Measurements from ENCODE around the gene TAOK2. TPM values are rescaled to one million over a fixed set of nuclear protein-coding genes. Genes with fewer than 3 reads are reported as not detected.
"Not testable (repeated sequence)": the region's sequence is repeated elsewhere in the genome, so short reads cannot be mapped to it uniquely, and the experiment has no call there.

Gene TAOK2
- 10 to 100 TPM; 48.9 to 49.8 TPM for total RNA-seq

GRCh38 chr16:29973384-29974246 lies at the start of gene TAOK2:
TSS of gene TAOK2 (plus strand) at chr16:29973868. CDS start at chr16:29977773, 3,905 bp downstream.
- peaks cover 40% of the 10 kb centered on the region for H3K4me1 Mint-ChIP-seq (ENCODE audit: low read depth)
- ChIA-PET CTCF (interaction anchor here (0.8 to 5.9 kb wide), 14 partner anchors 8 to 273 kb away, joined by 3 to 41 read pairs (median 4); partner anchors contain the start of genes CDIPT, HIRIP3, INO80E and MVP), POLR2A (interaction anchor here (0.8 to 5.4 kb wide), 9 partner anchors 12 to 109 kb away, joined by 3 to 48 read pairs (median 5); partner anchors contain the start of genes ALDOA, HIRIP3, INO80E and KCTD13)
- peak; percentile 98 for DNase-seq
- peak; percentile 99 for ATAC-seq
- no peaks in the 10 kb centered on the region for H3K27me3 Mint-ChIP-seq (ENCODE audit: low read depth)
- H3K9me3 Mint-ChIP-seq (ENCODE audit: insufficient read depth), result peaks cover 8% of the 10 kb centered on the region
- H3K36me3 Mint-ChIP-seq (ENCODE audit: low read depth), result peaks cover 29% of the 10 kb centered on the region
- H3K4me3 Mint-ChIP-seq, result peak within 1 kb of the TSS; percentile 85
- peak within 1 kb of the TSS; percentile 92 for H3K27ac Mint-ChIP-seq

- ATAC-seq, result no peak
- Mint-ChIP-seq H3K36me3 (ENCODE audit: low read depth) (peaks cover 22% of the 10 kb centered on the region), H3K4me3 (peak overlapping the region; percentile 85), H3K27me3 (ENCODE audit: low read depth) (peaks cover 2% of the 10 kb centered on the region), H3K9me3 (ENCODE audit: insufficient read depth) (no peaks in the 10 kb centered on the region), H3K4me1 (ENCODE audit: low read depth) (peaks cover 29% of the 10 kb centered on the region), H3K27ac (peak overlapping the region; percentile 79)
- CTCF ChIA-PET, result interaction anchor here (1.2 to 2.9 kb wide), 5 partner anchors 37 to 224 kb away, joined by 4 to 16 read pairs (median 5); partner anchors contain the start of gene TMEM219
- POLR2A ChIA-PET, result interaction anchor here (0.8 to 2.6 kb wide), 8 partner anchors 9 to 69 kb away, joined by 3 to 15 read pairs (median 7); partner anchors contain the start of genes ASPHD1, HIRIP3, INO80E and TAOK2
- DNase-seq, result no peak
Observed at GRCh38 chr16:29925105-29925756, 48.4 kb upstream of the TAOK2 start.

- no peaks in the 10 kb centered on the region for H3K9me3 Mint-ChIP-seq (ENCODE audit: insufficient read depth)
- CTCF ChIA-PET, result interaction anchor here (0.9 to 2.9 kb wide), 7 partner anchors 24 to 225 kb away, joined by 3 to 16 read pairs (median 5); partner anchors contain the start of genes PAGR1 and TMEM219
- peaks cover 29% of the 10 kb centered on the region for H3K4me1 Mint-ChIP-seq (ENCODE audit: low read depth)
- H3K36me3 Mint-ChIP-seq (ENCODE audit: low read depth), result peaks cover 14% of the 10 kb centered on the region
- peak; percentile 94 for ATAC-seq
- peaks cover 2% of the 10 kb centered on the region for H3K27me3 Mint-ChIP-seq (ENCODE audit: low read depth)
- POLR2A ChIA-PET, result interaction anchor here (0.8 to 2.6 kb wide), 14 partner anchors 9 to 109 kb away, joined by 3 to 15 read pairs (median 4); partner anchors contain the start of genes ASPHD1, HIRIP3, INO80E and MVP
- H3K4me3 Mint-ChIP-seq, result peak within 1 kb of the TSS; percentile 85
- peak; percentile 88 for DNase-seq
- peak within 1 kb of the TSS; percentile 93 for H3K27ac Mint-ChIP-seq
Observed at GRCh38 chr16:29925781-29926710, 47.6 kb upstream of the TAOK2 start, which contains the start of gene KCTD13. TSS of gene KCTD13 (minus strand) at chr16:29926226. CDS start at chr16:29926033, 193 bp downstream.

GRCh38 chr16:29926711-29927052 lies 47.0 kb upstream of the TAOK2 start:
- ATAC-seq, result no peak
- no peak for DNase-seq
- Mint-ChIP-seq H3K9me3 (ENCODE audit: insufficient read depth) (no peaks in the 10 kb centered on the region), H3K4me1 (ENCODE audit: low read depth) (peaks cover 29% of the 10 kb centered on the region), H3K27me3 (ENCODE audit: low read depth) (peaks cover 3% of the 10 kb centered on the region), H3K36me3 (ENCODE audit: low read depth) (peaks cover 11% of the 10 kb centered on the region), H3K4me3 (peak overlapping the region; percentile 85), H3K27ac (peak overlapping the region; percentile 93)
- ChIA-PET POLR2A (interaction anchor here (0.8 to 2.6 kb wide), 10 partner anchors 9 to 110 kb away, joined by 3 to 15 read pairs (median 4); partner anchors contain the start of genes HIRIP3, INO80E, MVP and TAOK2), CTCF (interaction anchor here (0.9 to 2.9 kb wide), 7 partner anchors 25 to 225 kb away, joined by 3 to 16 read pairs (median 5); partner anchors contain the start of genes PAGR1 and TMEM219)

GRCh38 chr16:29927070-29927905 lies 46.4 kb upstream of the TAOK2 start:
- H3K4me3 Mint-ChIP-seq, result peak overlapping the region; percentile 85
- peaks cover 10% of the 10 kb centered on the region for H3K36me3 Mint-ChIP-seq (ENCODE audit: low read depth)
- no peaks in the 10 kb centered on the region for H3K9me3 Mint-ChIP-seq (ENCODE audit: insufficient read depth)
- ChIA-PET CTCF (interaction anchor here (0.9 to 2.9 kb wide), 7 partner anchors 28 to 236 kb away, joined by 3 to 16 read pairs (median 4); partner anchors contain the start of genes PAGR1 and TMEM219), POLR2A (interaction anchor here (0.6 to 2.6 kb wide), 9 partner anchors 10 to 109 kb away, joined by 3 to 15 read pairs (median 5); partner anchors contain the start of genes HIRIP3, INO80E, MVP and TAOK2)
- peaks cover 3% of the 10 kb centered on the region for H3K27me3 Mint-ChIP-seq (ENCODE audit: low read depth)
- peak overlapping the region; percentile 14 for H3K27ac Mint-ChIP-seq
- peaks cover 29% of the 10 kb centered on the region for H3K4me1 Mint-ChIP-seq (ENCODE audit: low read depth)
- DNase-seq (no peak), ATAC-seq (no peak)

GRCh38 chr16:29931750-29932149 lies 41.9 kb upstream of the TAOK2 start:
- H3K27ac Mint-ChIP-seq; POLR2A ChIA-PET; H3K9me3 Mint-ChIP-seq (ENCODE audit: insufficient read depth); ATAC-seq; H3K4me3 Mint-ChIP-seq; DNase-seq; CTCF ChIA-PET; H3K36me3 Mint-ChIP-seq (ENCODE audit: low read depth): not testable (repeated sequence)
- peaks cover 24% of the 10 kb centered on the region for H3K27me3 Mint-ChIP-seq (ENCODE audit: low read depth)
- peaks cover 10% of the 10 kb centered on the region for H3K4me1 Mint-ChIP-seq (ENCODE audit: low read depth)

GRCh38 chr16:29940656-29941055 lies 33.0 kb upstream of the TAOK2 start:
- Mint-ChIP-seq H3K36me3 (ENCODE audit: low read depth) (no peaks in the 10 kb centered on the region), H3K27ac (no peak overlapping the region), H3K9me3 (ENCODE audit: insufficient read depth) (no peaks in the 10 kb centered on the region), H3K4me1 (ENCODE audit: low read depth) (peaks cover 2% of the 10 kb centered on the region), H3K4me3 (no peak overlapping the region), H3K27me3 (ENCODE audit: low read depth) (peaks cover 12% of the 10 kb centered on the region)
- ChIA-PET POLR2A (interaction anchor here (1.1 kb wide), 1 partner anchor 21 kb away, joined by 4 read pairs; the partner anchor contains the start of gene TMEM219), CTCF (interaction anchor here (0.9 kb wide), 1 partner anchor 92 kb away, joined by 3 read pairs; no protein-coding TSS in a partner anchor)
- no peak for DNase-seq
- ATAC-seq, result no peak

- ChIA-PET POLR2A (no interaction called here), CTCF (interaction anchor here (0.8 to 1.5 kb wide), 3 partner anchors 10 to 244 kb away, joined by 3 to 4 read pairs (median 3); no protein-coding TSS in a partner anchor)
- no peaks in the 10 kb centered on the region for H3K36me3 Mint-ChIP-seq (ENCODE audit: low read depth)
- peaks cover 13% of the 10 kb centered on the region for H3K27me3 Mint-ChIP-seq (ENCODE audit: low read depth)
- H3K9me3 Mint-ChIP-seq (ENCODE audit: insufficient read depth), result no peaks in the 10 kb centered on the region
- H3K4me3 Mint-ChIP-seq, result no peak overlapping the region
- no peak overlapping the region for H3K27ac Mint-ChIP-seq
- no peak for DNase-seq
- no peak for ATAC-seq
- peaks cover 2% of the 10 kb centered on the region for H3K4me1 Mint-ChIP-seq (ENCODE audit: low read depth)
Observed at GRCh38 chr16:29943846-29944799, 29.5 kb upstream of the TAOK2 start.

GRCh38 chr16:29947897-29948296 lies 25.8 kb upstream of the TAOK2 start:
- ATAC-seq, result no peak
- Mint-ChIP-seq H3K36me3 (ENCODE audit: low read depth) (no peaks in the 10 kb centered on the region), H3K9me3 (ENCODE audit: insufficient read depth) (peaks cover 4% of the 10 kb centered on the region), H3K27me3 (ENCODE audit: low read depth) (peaks cover 7% of the 10 kb centered on the region), H3K4me3 (no peak overlapping the region), H3K4me1 (ENCODE audit: low read depth) (no peaks in the 10 kb centered on the region), H3K27ac (no peak overlapping the region)
- POLR2A ChIA-PET, result no interaction called here
- CTCF ChIA-PET, result interaction anchor here (1.2 kb wide), 1 partner anchor 14 kb away, joined by 3 read pairs; the partner anchor contains the start of gene TMEM219
- no peak for DNase-seq

All from activated CD8-positive, alpha-beta T cell treated with anti-CD3 and anti-CD28 coated beads, Interleukin-2, amount 10 ng/mL, durations not matched to agents 7 days and 5 days (primary cell).